Ovary (tissue), 3 donors: ENCODE data around the gene NEURL2.

Experiments used
- EP300 ChIP-seq: sonication (generic); formaldehyde crosslinking; IDR thresholded peaks from one replicate; pipeline ENCODE4 v1.6.1; 2017; ENCODE audit warnings: antibody characterized with exemption
- POLR2A ChIP-seq: fragments of 450-650 bp; IDR thresholded peaks from one replicate; pipeline ENCODE4 v1.6.1; 2017; ENCODE audit warnings: antibody characterized with exemption, mild to moderate bottlenecking, moderate library complexity
- TF ChIP-seq, protein P1 (sequence below), 3 donors: fragments of 450-650 bp in 2 of 3; fragments of 200-600 bp in 1 of 3; IDR thresholded peaks; one replicate each; pipeline versions ENCODE4 v1.5.1 to v1.8.0; 2016 to 2022; ENCODE audit warnings: antibody characterized with exemption in 3 of 3, mild to moderate bottlenecking in 1 of 3
- donor health status: DM: no; HTN: no; CAD: no.

DNA sequence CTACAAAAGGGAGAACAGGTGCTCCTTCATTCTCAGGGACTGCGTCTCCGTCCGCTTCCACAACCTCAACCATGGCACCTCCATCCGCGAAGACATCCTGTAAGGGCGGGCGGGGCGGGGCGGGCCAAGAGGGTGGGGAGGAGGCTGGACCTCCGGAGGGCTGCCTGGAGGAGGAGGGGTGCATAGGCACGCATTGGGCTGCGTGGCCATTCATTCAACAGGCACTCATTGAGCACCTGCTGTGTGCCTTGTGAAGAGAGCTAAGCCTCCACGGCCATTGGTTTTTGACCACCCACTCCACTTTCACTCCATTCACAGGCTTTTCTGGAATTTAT, 33.2 kb downstream of the NEURL2 start:
- TF ChIP-seq POLR2A (no peak), EP300 (no peak)
- TF ChIP-seq, protein P1, sequence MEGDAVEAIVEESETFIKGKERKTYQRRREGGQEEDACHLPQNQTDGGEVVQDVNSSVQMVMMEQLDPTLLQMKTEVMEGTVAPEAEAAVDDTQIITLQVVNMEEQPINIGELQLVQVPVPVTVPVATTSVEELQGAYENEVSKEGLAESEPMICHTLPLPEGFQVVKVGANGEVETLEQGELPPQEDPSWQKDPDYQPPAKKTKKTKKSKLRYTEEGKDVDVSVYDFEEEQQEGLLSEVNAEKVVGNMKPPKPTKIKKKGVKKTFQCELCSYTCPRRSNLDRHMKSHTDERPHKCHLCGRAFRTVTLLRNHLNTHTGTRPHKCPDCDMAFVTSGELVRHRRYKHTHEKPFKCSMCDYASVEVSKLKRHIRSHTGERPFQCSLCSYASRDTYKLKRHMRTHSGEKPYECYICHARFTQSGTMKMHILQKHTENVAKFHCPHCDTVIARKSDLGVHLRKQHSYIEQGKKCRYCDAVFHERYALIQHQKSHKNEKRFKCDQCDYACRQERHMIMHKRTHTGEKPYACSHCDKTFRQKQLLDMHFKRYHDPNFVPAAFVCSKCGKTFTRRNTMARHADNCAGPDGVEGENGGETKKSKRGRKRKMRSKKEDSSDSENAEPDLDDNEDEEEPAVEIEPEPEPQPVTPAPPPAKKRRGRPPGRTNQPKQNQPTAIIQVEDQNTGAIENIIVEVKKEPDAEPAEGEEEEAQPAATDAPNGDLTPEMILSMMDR (IDR thresholded peaks at IDR 0.05), result no peak
